HCT116 (cell line): ENCODE measurements around the gene RASSF5. TPM values are rescaled to one million over a fixed set of nuclear protein-coding genes. Genes with fewer than 3 reads are reported as not detected.

Experiments
- microRNA-seq: library from miRNA; unstranded; fragments of <30 nt; microRNA quantifications from one replicate; pipeline ENCODE4, GENCODE V29; 2016; ENCODE audit warnings: borderline number of aligned reads
- total RNA-seq: library from RNA; stranded (reverse); gene quantifications from one replicate; pipeline ENCODE4 v1.2.1, GENCODE V29; 2021; ENCODE audit not compliant: unreplicated experiment

The RASSF5 gene
- total RNA-seq, 1 experiment from 2014 or later: 5.4 TPM

Small RNA genes within 50 kb of the gene (microRNA-seq; reads per million reads assigned to microRNA genes)
- not detected for gene MIR6769B

Other genes starting within 250 kb of the RASSF5 start
- gene IKBKE, start 37.1 kb upstream of the RASSF5 start, total RNA-seq: 5.1 TPM
- 54.8 TPM for gene EIF2D, start 104.9 kb downstream of the RASSF5 start, total RNA-seq
- gene DYRK3, start 128.0 kb downstream of the RASSF5 start, total RNA-seq: 7.1 TPM
- gene MAPKAPK2, start 177.4 kb downstream of the RASSF5 start, total RNA-seq: 51.1 TPM